Loucy (cell line): Measurements from ENCODE around the gene BTRC.
A peak's percentile ranks its signal among the peaks of the same experiment; 100 is the strongest.

Experiments used
- H2AFZ ChIP-seq: fragments of 200-600 bp; sonication (generic); 2 replicates; pipeline ENCODE4 v1.6.0; 2016; ENCODE audit warnings: antibody characterized with exemption, mild to moderate bottlenecking, low read length, moderate library complexity
- H3F3A ChIP-seq: fragments of 200-600 bp; 2 replicates; pipeline ENCODE4 v1.6.0; 2016; ENCODE audit warnings: antibody characterized with exemption, low read depth, mild to moderate bottlenecking
- H3K27me3 ChIP-seq: fragments of 200-600 bp; sonication (generic); 2 replicates; pipeline ENCODE4 v1.6.1; 2014; ENCODE audit warnings: low read length, mild to moderate bottlenecking; ENCODE audit not compliant: insufficient read depth, poor library complexity, severe bottlenecking
- H3K36me3 ChIP-seq: fragments of 200-600 bp; sonication (generic); 2 replicates; pipeline ENCODE4 v1.6.1; 2016; ENCODE audit warnings: low read length; ENCODE audit not compliant: insufficient read depth
- H3K4me1 ChIP-seq: fragments of 200-600 bp; sonication (generic); 2 replicates; pipeline ENCODE4 v1.5.1; 2014; ENCODE audit warnings: low read length, mild to moderate bottlenecking; ENCODE audit not compliant: insufficient read depth, poor library complexity, severe bottlenecking
- H3K4me2 ChIP-seq: fragments of 200-600 bp; sonication (generic); 2 replicates; pipeline ENCODE4 v1.6.0; 2014; ENCODE audit warnings: antibody characterized with exemption, low read length, low read depth, mild to moderate bottlenecking; ENCODE audit not compliant: poor library complexity, severe bottlenecking
- H3K4me3 ChIP-seq: fragments of 200-600 bp; sonication (generic); 2 replicates; pipeline ENCODE4 v1.5.1; 2014; ENCODE audit warnings: low read length, mild to moderate bottlenecking, mixed read lengths; ENCODE audit not compliant: poor library complexity, severe bottlenecking
- H3K79me2 ChIP-seq: fragments of 200-600 bp; sonication (generic); 2 replicates; pipeline ENCODE4 v1.6.1; 2014; ENCODE audit warnings: low read length; ENCODE audit not compliant: insufficient read depth
- H3K9ac ChIP-seq: fragments of 200-600 bp; sonication (generic); 2 replicates; pipeline ENCODE4 v1.6.0; 2014; ENCODE audit warnings: mild to moderate bottlenecking, low read depth, low read length, moderate library complexity; ENCODE audit not compliant: poor library complexity, severe bottlenecking
- H3K9me2 ChIP-seq: fragments of 200-600 bp; sonication (generic); replicated peaks from 2 replicates; pipeline ENCODE4 v1.6.1; 2016; ENCODE audit warnings: low read depth, low read length, mixed read lengths
- H3K9me3 ChIP-seq: fragments of 200-600 bp; sonication (generic); 2 replicates; pipeline ENCODE4 v1.6.1; 2014; ENCODE audit warnings: mild to moderate bottlenecking, antibody characterized with exemption, low read length, low read depth; ENCODE audit not compliant: insufficient read depth
- H4K20me1 ChIP-seq: fragments of 200-600 bp; sonication (generic); 2 replicates; pipeline ENCODE4 v1.6.0; 2014; ENCODE audit warnings: antibody characterized with exemption, low read length, mild to moderate bottlenecking; ENCODE audit not compliant: insufficient read depth, poor library complexity, severe bottlenecking
- CTCF ChIP-seq: fragments of 200-600 bp; sonication (generic); conservative IDR thresholded peaks from 2 replicates; pipeline ENCODE4 v1.5.1; 2014; ENCODE audit warnings: mild to moderate bottlenecking, antibody characterized with exemption, low read length
- EZH2phosphoT487 ChIP-seq: fragments of 200-600 bp; IDR thresholded peaks from 2 replicates; pipeline ENCODE4 v1.6.1; 2018; ENCODE audit warnings: antibody characterized with exemption, mild to moderate bottlenecking, moderate library complexity, borderline replicate concordance

BTRC gene

DNA sequence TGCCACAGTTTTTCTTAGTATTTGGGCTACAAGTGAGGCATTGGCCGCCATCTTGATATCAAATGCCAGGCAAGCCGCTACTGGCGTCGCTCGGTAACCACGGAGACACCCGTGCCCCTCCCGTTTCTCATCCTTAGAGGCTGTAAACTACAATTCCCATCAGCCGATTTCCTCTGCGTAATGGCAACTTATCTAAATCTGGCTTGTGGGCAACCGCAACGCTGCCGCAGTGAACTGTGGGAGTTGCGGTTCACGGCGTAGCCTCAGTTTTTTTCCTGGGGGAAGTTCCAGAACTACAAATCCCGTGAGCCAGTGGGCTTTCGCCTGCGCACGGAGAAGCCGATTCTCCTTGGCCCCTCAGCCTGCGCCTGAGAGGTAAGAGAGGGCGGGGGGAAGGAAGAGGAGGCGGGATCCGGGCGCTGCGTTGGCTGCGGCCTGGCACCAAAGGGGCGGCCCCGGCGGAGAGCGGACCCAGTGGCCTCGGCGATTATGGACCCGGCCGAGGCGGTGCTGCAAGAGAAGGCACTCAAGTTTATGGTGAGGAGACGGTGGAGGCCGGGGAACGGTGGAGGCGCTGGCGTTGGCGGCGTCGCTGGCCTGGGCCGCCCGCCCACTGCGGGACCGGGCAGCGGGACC, at the start of gene BTRC:
TSS of gene BTRC (plus strand) at position 474 of the 636 bp plus-strand sequence. CDS start at position 490, 16 bp downstream.
- no peaks in the 10 kb centered on the region for H3F3A ChIP-seq
- H3K4me3 ChIP-seq = peak within 1 kb of the TSS; percentile 85
- H4K20me1 ChIP-seq = peaks cover 3% of the 10 kb centered on the region
- no peaks in the 10 kb centered on the region for H3K36me3 ChIP-seq
- H3K27me3 ChIP-seq = no peaks in the 10 kb centered on the region
- H3K9ac ChIP-seq = peak within 1 kb of the TSS; percentile 78
- TF ChIP-seq CTCF = no peak
- no peak for TF ChIP-seq EZH2phosphoT487
- peaks cover 37% of the 10 kb centered on the region for H3K79me2 ChIP-seq
- peak within 1 kb of the TSS; percentile 95 for H3K4me2 ChIP-seq
- peaks cover 27% of the 10 kb centered on the region for H3K4me1 ChIP-seq
- peak within 1 kb of the TSS; percentile 90 for H2AFZ ChIP-seq
- H3K9me2 ChIP-seq = no peaks in the 10 kb centered on the region
- no peaks in the 10 kb centered on the region for H3K9me3 ChIP-seq

DNA sequence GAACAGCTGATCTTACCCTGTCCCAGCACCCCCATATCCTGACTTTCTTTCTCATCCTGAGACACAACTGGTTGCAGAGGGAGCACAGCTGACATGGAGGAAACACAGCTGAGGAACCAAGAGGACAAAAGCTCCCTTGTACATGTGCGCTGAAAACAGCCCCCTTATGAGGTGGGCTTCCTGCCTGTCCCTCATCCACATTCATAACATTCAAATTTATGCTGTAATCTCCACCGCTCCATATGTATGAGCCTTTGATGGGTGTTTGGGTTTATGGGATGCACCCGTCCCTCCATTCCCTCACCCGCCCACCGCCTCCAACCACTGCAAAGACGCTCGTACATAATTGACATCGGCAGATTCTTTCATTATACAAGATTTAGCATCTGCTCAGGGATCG, 49.6 kb upstream of the BTRC start:
- H3K9me3 ChIP-seq = no peaks in the 10 kb centered on the region
- H3F3A ChIP-seq = no peaks in the 10 kb centered on the region
- H3K27me3 ChIP-seq = no peaks in the 10 kb centered on the region
- no peaks in the 10 kb centered on the region for H3K36me3 ChIP-seq
- H3K9ac ChIP-seq = no peak overlapping the region
- H3K4me2 ChIP-seq = no peak overlapping the region
- no peaks in the 10 kb centered on the region for H4K20me1 ChIP-seq
- H3K4me3 ChIP-seq = no peak overlapping the region
- no peaks in the 10 kb centered on the region for H3K9me2 ChIP-seq
- no peaks in the 10 kb centered on the region for H3K4me1 ChIP-seq
- no peaks in the 10 kb centered on the region for H3K79me2 ChIP-seq
- no peak overlapping the region for H2AFZ ChIP-seq
- TF ChIP-seq EZH2phosphoT487 (no peak), CTCF (no peak)

DNA sequence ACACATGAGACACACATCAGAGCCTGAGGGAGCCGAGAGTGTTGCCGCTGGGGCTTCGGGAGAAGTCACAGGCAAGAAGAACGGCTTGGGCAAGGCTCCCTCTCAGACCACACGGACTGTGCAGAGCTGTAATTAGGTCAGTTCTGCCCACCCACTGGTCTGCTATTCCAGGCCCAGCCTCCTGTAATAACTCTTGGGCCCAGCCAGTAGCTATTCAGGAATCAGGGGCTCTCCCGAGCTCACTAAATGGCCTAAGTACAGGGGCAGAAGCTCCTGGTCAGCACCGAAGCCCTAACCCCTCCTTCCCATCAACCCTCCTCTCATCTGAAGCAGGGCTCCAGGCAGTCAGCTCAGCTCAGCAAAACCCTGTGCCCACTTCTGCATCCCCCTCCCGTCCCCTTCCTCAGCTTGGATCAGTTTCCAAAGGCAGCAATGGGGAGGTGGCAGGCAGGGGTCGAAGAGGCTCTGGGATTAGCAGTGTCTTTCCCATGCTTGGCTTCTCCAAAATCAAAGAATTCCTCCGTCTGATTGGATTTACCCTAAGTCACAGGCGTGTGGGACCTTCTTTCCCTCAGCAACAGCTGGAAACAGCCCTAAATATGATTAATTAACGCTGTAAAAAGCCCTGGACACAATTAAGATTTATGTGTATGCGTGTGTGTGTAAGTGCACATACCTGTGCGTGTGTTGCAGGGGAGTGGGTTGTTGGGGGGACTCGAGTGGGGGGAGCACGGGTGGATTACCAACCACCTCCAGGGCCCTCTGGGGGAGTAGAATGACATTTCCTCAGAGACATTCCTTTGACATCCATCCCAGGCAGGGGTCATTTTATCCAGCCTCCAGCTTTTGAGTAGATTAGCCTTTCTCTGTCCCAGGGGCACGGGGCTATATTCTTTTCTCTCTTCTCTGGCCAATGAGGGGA, 48.4 kb upstream of the BTRC start:
- Histone ChIP-seq H3K79me2 (no peaks in the 10 kb centered on the region), H3K4me2 (no peak overlapping the region), H2AFZ (no peak overlapping the region), H3K9ac (no peak overlapping the region), H3K27me3 (no peaks in the 10 kb centered on the region), H3K36me3 (no peaks in the 10 kb centered on the region), H3K4me1 (no peaks in the 10 kb centered on the region), H3F3A (no peaks in the 10 kb centered on the region), H4K20me1 (no peaks in the 10 kb centered on the region), H3K4me3 (no peak overlapping the region), H3K9me2 (no peaks in the 10 kb centered on the region), H3K9me3 (no peaks in the 10 kb centered on the region)
- no peak for TF ChIP-seq EZH2phosphoT487
- TF ChIP-seq CTCF = no peak
